GM23338 (cell line): Measurements from ENCODE around the gene ZNF518B. TPM values are rescaled to one million over a fixed set of nuclear protein-coding genes. Genes with fewer than 3 reads are reported as not detected.

ENCODE experiments used
- ATAC-seq: fragments of 200-7000 bp; cut with Tn5 transposase; 3 replicates; pipeline ENCODE4 v1.9.1; 2020
- DNase-seq: peaks from one replicate; pipeline ENCODE4 v3.0.0-alpha.2; 2015; ENCODE audit warnings: low spot score
- H2AFZ ChIP-seq: fragments of 200-600 bp; sonication (generic); 2 replicates; pipeline ENCODE4 v1.8.0; 2016; ENCODE audit warnings: antibody characterized with exemption, mild to moderate bottlenecking, moderate library complexity
- H3F3A ChIP-seq: fragments of 200-600 bp; sonication (generic); replicated peaks from 2 replicates; pipeline ENCODE4 v1.8.0; 2017; ENCODE audit warnings: antibody characterized with exemption, mixed run types, low read depth
- H3K27ac ChIP-seq: fragments of 200-600 bp; sonication (generic); 2 replicates; pipeline ENCODE4 v1.6.1; 2016; ENCODE audit warnings: low read depth
- H3K27me3 ChIP-seq: fragments of 200-600 bp; sonication (generic); 2 replicates; pipeline ENCODE4 v1.8.0; 2016; ENCODE audit warnings: mild to moderate bottlenecking, mixed run types, moderate library complexity; ENCODE audit not compliant: insufficient read depth
- H3K36me3 ChIP-seq: fragments of 200-600 bp; sonication (generic); 2 replicates; pipeline ENCODE4 v1.8.0; 2016; ENCODE audit warnings: mild to moderate bottlenecking; ENCODE audit not compliant: insufficient read depth
- H3K4me1 ChIP-seq: fragments of 200-600 bp; sonication (generic); 2 replicates; pipeline ENCODE4 v1.8.0; 2016; ENCODE audit warnings: mild to moderate bottlenecking, moderate library complexity; ENCODE audit not compliant: insufficient read depth
- H3K4me2 ChIP-seq: fragments of 200-600 bp; sonication (generic); 2 replicates; pipeline ENCODE4 v1.7.1; 2017; ENCODE audit warnings: mixed run types
- H3K4me3 ChIP-seq: fragments of 200-600 bp; sonication (generic); 2 replicates; pipeline ENCODE4 v1.6.1; 2016; ENCODE audit warnings: mixed run types
- H3K79me2 ChIP-seq: fragments of 200-600 bp; sonication (generic); replicated peaks from 2 replicates; pipeline ENCODE4 v1.8.0; 2017; ENCODE audit warnings: mild to moderate bottlenecking; ENCODE audit not compliant: insufficient read depth
- H3K9me2 ChIP-seq: fragments of 200-600 bp; sonication (generic); 2 replicates; pipeline ENCODE4 v1.8.0; 2017; ENCODE audit not compliant: insufficient read depth
- H4K20me1 ChIP-seq: fragments of 200-600 bp; sonication (generic); replicated peaks from 2 replicates; pipeline ENCODE4 v1.8.0; 2017; ENCODE audit warnings: mild to moderate bottlenecking; ENCODE audit not compliant: insufficient read depth
- H3K27ac Mint-ChIP-seq: 2 replicates; pipeline ENCODE4 v1.8.0; 2020; ENCODE audit warnings: inconsistent platforms, mild to moderate bottlenecking, moderate library complexity, mixed read lengths
- H3K27me3 Mint-ChIP-seq: 3 replicates; pipeline ENCODE4 v1.8.0; 2022; ENCODE audit warnings: low read depth, mild to moderate bottlenecking, moderate library complexity, mixed read lengths, inconsistent platforms; ENCODE audit not compliant: insufficient read depth, poor library complexity
- H3K36me3 Mint-ChIP-seq: 3 replicates; pipeline ENCODE4 v1.8.0; 2021; ENCODE audit warnings: low read depth, mild to moderate bottlenecking, inconsistent platforms, moderate library complexity, mixed read lengths
- H3K4me1 Mint-ChIP-seq: 3 replicates; pipeline ENCODE4 v1.8.0; 2020; ENCODE audit warnings: mild to moderate bottlenecking, inconsistent platforms, mixed read lengths
- H3K4me3 Mint-ChIP-seq: 3 replicates; pipeline ENCODE4 v1.8.0; 2021; ENCODE audit warnings: moderate library complexity, mild to moderate bottlenecking, inconsistent platforms, mixed read lengths
- H3K9me3 Mint-ChIP-seq: 3 replicates; pipeline ENCODE4 v1.8.0; 2020; ENCODE audit warnings: moderate library complexity, mild to moderate bottlenecking, inconsistent platforms, mixed read lengths
- EZH2 ChIP-seq: fragments of 200-600 bp; sonication (generic); IDR thresholded peaks from one replicate; pipeline ENCODE4 v1.8.0; 2017; ENCODE audit warnings: antibody characterized with exemption, mild to moderate bottlenecking, low read depth; ENCODE audit not compliant: unreplicated experiment
- EZH2phosphoT487 ChIP-seq: fragments of 200-600 bp; sonication (generic); IDR thresholded peaks from one replicate; pipeline ENCODE4 v1.8.1; 2018; ENCODE audit warnings: antibody characterized with exemption; ENCODE audit not compliant: unreplicated experiment
- NANOG ChIP-seq: IDR thresholded peaks from 2 replicates; pipeline ENCODE4 v1.6.1; 2016; ENCODE audit warnings: antibody characterized with exemption, borderline replicate concordance
- POLR2AphosphoS5 ChIP-seq: IDR thresholded peaks from 2 replicates; pipeline ENCODE4 v1.6.1; 2016; ENCODE audit warnings: antibody characterized with exemption, low read depth
- STAT1 ChIP-seq: IDR thresholded peaks from one replicate; pipeline ENCODE4 v1.6.1; 2016; ENCODE audit warnings: antibody characterized with exemption; ENCODE audit not compliant: unreplicated experiment
- ZNF114 ChIP-seq: fragments of 250-450 bp; sonication (Bioruptor Pico); IDR thresholded peaks from 2 replicates; pipeline ENCODE4 v1.5.0; 2020; ENCODE audit warnings: mild to moderate bottlenecking, moderate library complexity
- ZNF331 ChIP-seq: fragments of 250-450 bp; sonication (Bioruptor Pico); IDR thresholded peaks from 2 replicates; pipeline ENCODE4 v1.5.0; 2020; ENCODE audit warnings: low read depth, mild to moderate bottlenecking, moderate library complexity
- ZNF462 ChIP-seq: fragments of 250-450 bp; sonication (Bioruptor Pico); IDR thresholded peaks from 2 replicates; pipeline ENCODE4 v1.5.0; 2020; ENCODE audit warnings: mild to moderate bottlenecking, moderate library complexity
- polyA plus RNA-seq: library from polyadenylated mRNA; unstranded; fragments of >200 nt; fragmentation: Nextera tagmentation; extraction: Ambion mirVana; gene quantifications from 2 replicates; pipeline ENCODE4 v1.2.1, GENCODE V29; 2016
- total RNA-seq: library from RNA; depleted of rRNA; stranded (reverse); fragments of >200 nt; shearing (Covaris generic); gene quantifications from 2 replicates; pipeline ENCODE4 v1.2.3, GENCODE V29; 2014
- TF ChIP-seq, protein P1 (sequence below): IDR thresholded peaks from 2 replicates; pipeline ENCODE4 v1.6.1; 2016; ENCODE audit warnings: antibody characterized with exemption
- TF ChIP-seq, protein P2 (sequence below), 2 experiments: fragments of 200-600 bp in 1 of 2; sonication (generic) in 1 of 2; conservative IDR thresholded peaks; 2 replicates each; pipeline versions ENCODE4 v1.5.1 to v1.6.1; 2016 to 2017; ENCODE audit warnings: antibody characterized with exemption in 2 of 2, low read depth in 2 of 2, mild to moderate bottlenecking in 2 of 2, moderate library complexity in 1 of 2

ZNF518B gene
- total and polyA plus RNA-seq, 2 experiments from 2014 or later: 2.9 to 10.8 TPM

- TF ChIP-seq ZNF462 (CRISPR knock-in tag): no peak
- TF ChIP-seq, protein P1, sequence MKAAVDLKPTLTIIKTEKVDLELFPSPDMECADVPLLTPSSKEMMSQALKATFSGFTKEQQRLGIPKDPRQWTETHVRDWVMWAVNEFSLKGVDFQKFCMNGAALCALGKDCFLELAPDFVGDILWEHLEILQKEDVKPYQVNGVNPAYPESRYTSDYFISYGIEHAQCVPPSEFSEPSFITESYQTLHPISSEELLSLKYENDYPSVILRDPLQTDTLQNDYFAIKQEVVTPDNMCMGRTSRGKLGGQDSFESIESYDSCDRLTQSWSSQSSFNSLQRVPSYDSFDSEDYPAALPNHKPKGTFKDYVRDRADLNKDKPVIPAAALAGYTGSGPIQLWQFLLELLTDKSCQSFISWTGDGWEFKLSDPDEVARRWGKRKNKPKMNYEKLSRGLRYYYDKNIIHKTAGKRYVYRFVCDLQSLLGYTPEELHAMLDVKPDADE: no peak
Observed at GRCh38 chr4:10454726-10455125, 2.5 kb downstream of the ZNF518B start (continued).

DNA sequence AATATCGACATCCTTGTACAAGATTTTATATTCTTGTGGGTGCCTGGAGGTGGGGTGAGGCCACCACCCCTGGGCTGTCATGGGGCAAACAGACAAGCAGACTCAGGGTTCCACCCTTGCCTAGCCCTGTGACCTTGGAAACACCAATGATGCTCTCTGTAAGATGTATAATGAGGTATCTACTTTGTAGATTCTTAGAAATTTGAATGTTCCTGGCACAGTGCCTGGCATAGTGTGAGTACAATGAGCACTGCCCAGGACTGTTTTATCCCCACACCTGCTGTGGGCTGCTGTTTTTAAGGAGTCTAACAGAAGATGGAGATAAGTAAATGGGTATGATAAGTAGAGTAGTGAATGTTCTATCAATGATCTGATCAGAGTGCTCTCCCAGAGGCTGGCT lies 3.1 kb downstream of the ZNF518B start:
- peaks cover 15% of the 10 kb centered on the region for H3K36me3 Mint-ChIP-seq
- no peaks in the 10 kb centered on the region for H3K9me2 ChIP-seq
- DNase-seq (no peak), ATAC-seq (no peak)
- H2AFZ ChIP-seq: no peak overlapping the region
- H3K27ac Mint-ChIP-seq: no peak overlapping the region
- no peak overlapping the region for H3K27ac ChIP-seq
- peaks cover 49% of the 10 kb centered on the region for H3K27me3 ChIP-seq
- no peak overlapping the region for H3K4me3 Mint-ChIP-seq
- H3K9me3 Mint-ChIP-seq: no peaks in the 10 kb centered on the region; the same call in 2 of the 3 replicates
- H4K20me1 ChIP-seq: peaks cover 26% of the 10 kb centered on the region
- no peak overlapping the region for H3K4me3 ChIP-seq
- no peaks in the 10 kb centered on the region for H3F3A ChIP-seq
- peaks cover 27% of the 10 kb centered on the region for H3K4me1 Mint-ChIP-seq
- peaks cover 37% of the 10 kb centered on the region for H3K27me3 Mint-ChIP-seq
- no peaks in the 10 kb centered on the region for H3K36me3 ChIP-seq
- no peaks in the 10 kb centered on the region for H3K79me2 ChIP-seq
- H3K4me2 ChIP-seq: peak overlapping the region; percentile 91; the same call in 1 of the 2 replicates
- peaks cover 30% of the 10 kb centered on the region for H3K4me1 ChIP-seq
- TF ChIP-seq STAT1 (no peak), POLR2AphosphoS5 (no peak), NANOG (no peak), EZH2 (no peak), ZNF331 (CRISPR knock-in tag) (no peak), EZH2phosphoT487 (no peak), ZNF114 (no peak)
- TF ChIP-seq, protein P1: no peak
- TF ChIP-seq, protein P2, sequence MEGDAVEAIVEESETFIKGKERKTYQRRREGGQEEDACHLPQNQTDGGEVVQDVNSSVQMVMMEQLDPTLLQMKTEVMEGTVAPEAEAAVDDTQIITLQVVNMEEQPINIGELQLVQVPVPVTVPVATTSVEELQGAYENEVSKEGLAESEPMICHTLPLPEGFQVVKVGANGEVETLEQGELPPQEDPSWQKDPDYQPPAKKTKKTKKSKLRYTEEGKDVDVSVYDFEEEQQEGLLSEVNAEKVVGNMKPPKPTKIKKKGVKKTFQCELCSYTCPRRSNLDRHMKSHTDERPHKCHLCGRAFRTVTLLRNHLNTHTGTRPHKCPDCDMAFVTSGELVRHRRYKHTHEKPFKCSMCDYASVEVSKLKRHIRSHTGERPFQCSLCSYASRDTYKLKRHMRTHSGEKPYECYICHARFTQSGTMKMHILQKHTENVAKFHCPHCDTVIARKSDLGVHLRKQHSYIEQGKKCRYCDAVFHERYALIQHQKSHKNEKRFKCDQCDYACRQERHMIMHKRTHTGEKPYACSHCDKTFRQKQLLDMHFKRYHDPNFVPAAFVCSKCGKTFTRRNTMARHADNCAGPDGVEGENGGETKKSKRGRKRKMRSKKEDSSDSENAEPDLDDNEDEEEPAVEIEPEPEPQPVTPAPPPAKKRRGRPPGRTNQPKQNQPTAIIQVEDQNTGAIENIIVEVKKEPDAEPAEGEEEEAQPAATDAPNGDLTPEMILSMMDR (conservative IDR thresholded peaks at IDR 0.05; ENCODE audit: low read depth in 2 of 2): no peak
